OCI-LY3 (cell line): ENCODE results near the gene LMCD1.

Experiments
- H2AFZ ChIP-seq: fragments of 200-600, 300-600 bp; shearing (Covaris generic); 2 replicates; pipeline ENCODE4 v1.6.0; 2014; ENCODE audit warnings: antibody characterized with exemption, low read depth, low read length
- H3K27ac ChIP-seq: fragments of 200-600, 300-600 bp; sonication (generic); 2 replicates; pipeline ENCODE4 v1.5.1; 2014; ENCODE audit warnings: mild to moderate bottlenecking, low read length, moderate library complexity, mixed read lengths
- H3K27me3 ChIP-seq: fragments of 200-600, 300-600 bp; sonication (generic); 2 replicates; pipeline ENCODE4 v1.6.1; 2014; ENCODE audit warnings: low read depth, low read length, mixed read lengths
- H3K36me3 ChIP-seq: fragments of 200-600, 300-600 bp; sonication (generic); replicated peaks from 2 replicates; pipeline ENCODE3; 2014; ENCODE audit warnings: low read depth, low read length, mixed read lengths
- H3K4me1 ChIP-seq: fragments of 300-600, 200-600 bp; sonication (generic); 2 replicates; pipeline ENCODE4 v1.6.1; 2014; ENCODE audit warnings: low read length, mixed read lengths
- H3K4me2 ChIP-seq: fragments of 200-600, 300-600 bp; sonication (generic); 2 replicates; pipeline ENCODE4 v1.6.1; 2014; ENCODE audit warnings: low read length, mixed read lengths
- H3K4me3 ChIP-seq: fragments of 300-600, 200-600 bp; sonication (generic); 2 replicates; pipeline ENCODE4 v1.5.1; 2014; ENCODE audit warnings: antibody characterized with exemption, mild to moderate bottlenecking, low read length, moderate library complexity
- H3K79me2 ChIP-seq: fragments of 300-600, 200-600 bp; shearing (Covaris generic); 2 replicates; pipeline ENCODE4 v1.6.1; 2014; ENCODE audit warnings: mild to moderate bottlenecking, low read length, mixed read lengths
- H3K9ac ChIP-seq: fragments of 300-600, 200-600 bp; shearing (Covaris generic); 2 replicates; pipeline ENCODE4 v1.6.0; 2014; ENCODE audit warnings: mild to moderate bottlenecking, low read length, moderate library complexity
- H3K9me3 ChIP-seq: fragments of 200-600, 300-600 bp; shearing (Covaris generic); 2 replicates; pipeline ENCODE4 v1.6.1; 2014; ENCODE audit warnings: low read length, mixed read lengths; ENCODE audit not compliant: insufficient read depth
- H4K20me1 ChIP-seq: fragments of 200-600, 300-600 bp; sonication (generic); 2 replicates; pipeline ENCODE4 v1.6.1; 2016; ENCODE audit warnings: low read length, mixed read lengths; ENCODE audit not compliant: insufficient read depth
- EZH2phosphoT487 ChIP-seq: fragments of 200-600 bp; shearing (Covaris generic); IDR thresholded peaks from 2 replicates; pipeline ENCODE4 v1.6.1; 2018; ENCODE audit warnings: antibody characterized with exemption, mixed run types, low read depth
- TF ChIP-seq, protein P1 (sequence below): fragments of 200-600, 300-600 bp; sonication (generic); IDR thresholded peaks from 2 replicates; pipeline ENCODE4 v1.5.1; 2014; ENCODE audit warnings: antibody characterized with exemption, low read length, low read depth

Gene LMCD1

DNA sequence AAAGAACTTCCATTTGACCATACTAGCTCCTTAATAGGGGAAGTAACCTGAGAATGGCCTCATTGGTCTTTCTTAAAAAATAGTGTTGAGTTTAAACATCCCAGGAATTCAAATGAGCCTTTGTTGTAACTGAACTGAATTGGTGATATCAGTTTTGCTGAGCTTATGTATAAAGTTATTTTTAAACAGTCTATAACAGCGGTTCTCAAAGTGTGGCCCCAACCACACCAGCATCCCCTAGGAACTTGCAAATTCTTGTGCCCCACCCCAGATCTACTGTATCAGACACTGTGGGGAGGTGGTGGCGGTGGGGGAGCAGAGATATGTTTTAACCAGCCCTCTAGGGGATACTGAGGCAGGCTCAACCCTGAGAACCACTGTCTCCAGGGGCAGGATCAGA is 57.0 kb downstream of the LMCD1 start:
- no peak overlapping the region for H2AFZ ChIP-seq
- H3K4me3 ChIP-seq = no peak overlapping the region
- TF ChIP-seq EZH2phosphoT487 = no peak
- TF ChIP-seq, protein P1, sequence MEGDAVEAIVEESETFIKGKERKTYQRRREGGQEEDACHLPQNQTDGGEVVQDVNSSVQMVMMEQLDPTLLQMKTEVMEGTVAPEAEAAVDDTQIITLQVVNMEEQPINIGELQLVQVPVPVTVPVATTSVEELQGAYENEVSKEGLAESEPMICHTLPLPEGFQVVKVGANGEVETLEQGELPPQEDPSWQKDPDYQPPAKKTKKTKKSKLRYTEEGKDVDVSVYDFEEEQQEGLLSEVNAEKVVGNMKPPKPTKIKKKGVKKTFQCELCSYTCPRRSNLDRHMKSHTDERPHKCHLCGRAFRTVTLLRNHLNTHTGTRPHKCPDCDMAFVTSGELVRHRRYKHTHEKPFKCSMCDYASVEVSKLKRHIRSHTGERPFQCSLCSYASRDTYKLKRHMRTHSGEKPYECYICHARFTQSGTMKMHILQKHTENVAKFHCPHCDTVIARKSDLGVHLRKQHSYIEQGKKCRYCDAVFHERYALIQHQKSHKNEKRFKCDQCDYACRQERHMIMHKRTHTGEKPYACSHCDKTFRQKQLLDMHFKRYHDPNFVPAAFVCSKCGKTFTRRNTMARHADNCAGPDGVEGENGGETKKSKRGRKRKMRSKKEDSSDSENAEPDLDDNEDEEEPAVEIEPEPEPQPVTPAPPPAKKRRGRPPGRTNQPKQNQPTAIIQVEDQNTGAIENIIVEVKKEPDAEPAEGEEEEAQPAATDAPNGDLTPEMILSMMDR = no peak
- H3K27ac ChIP-seq = no peak overlapping the region
- no peaks in the 10 kb centered on the region for H3K9me3 ChIP-seq
- no peaks in the 10 kb centered on the region for H3K27me3 ChIP-seq
- H3K4me1 ChIP-seq = no peaks in the 10 kb centered on the region
- no peak overlapping the region for H3K4me2 ChIP-seq
- no peaks in the 10 kb centered on the region for H3K79me2 ChIP-seq
- H4K20me1 ChIP-seq = no peaks in the 10 kb centered on the region
- no peak overlapping the region for H3K9ac ChIP-seq
- no peaks in the 10 kb centered on the region for H3K36me3 ChIP-seq

DNA sequence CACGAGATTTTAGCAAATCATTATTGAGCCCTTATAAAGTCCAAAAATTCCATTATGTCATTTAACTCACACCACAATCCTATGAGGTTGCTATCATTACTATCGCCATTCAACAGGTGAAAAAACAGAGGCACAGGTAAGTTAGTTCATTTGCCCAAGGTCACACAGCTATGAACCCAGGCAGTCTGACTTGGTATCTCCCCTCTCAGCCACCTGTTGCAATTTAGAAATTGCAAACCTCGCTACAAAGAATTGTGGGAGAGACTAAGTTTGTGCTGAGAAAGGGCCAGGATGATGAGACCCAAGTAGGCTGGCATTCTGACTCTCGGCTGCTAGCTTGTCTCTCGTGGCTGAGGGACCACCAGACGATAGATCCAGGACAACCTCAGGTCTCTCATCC is 57.7 kb downstream of the LMCD1 start:
- Histone ChIP-seq H3K4me2 (no peak overlapping the region), H3K4me1 (no peaks in the 10 kb centered on the region), H4K20me1 (no peaks in the 10 kb centered on the region), H2AFZ (no peak overlapping the region), H3K9me3 (no peaks in the 10 kb centered on the region), H3K4me3 (no peak overlapping the region), H3K27me3 (no peaks in the 10 kb centered on the region), H3K9ac (no peak overlapping the region), H3K27ac (no peak overlapping the region), H3K36me3 (no peaks in the 10 kb centered on the region), H3K79me2 (no peaks in the 10 kb centered on the region)
- TF ChIP-seq, protein P1 = no peak
- no peak for TF ChIP-seq EZH2phosphoT487

DNA sequence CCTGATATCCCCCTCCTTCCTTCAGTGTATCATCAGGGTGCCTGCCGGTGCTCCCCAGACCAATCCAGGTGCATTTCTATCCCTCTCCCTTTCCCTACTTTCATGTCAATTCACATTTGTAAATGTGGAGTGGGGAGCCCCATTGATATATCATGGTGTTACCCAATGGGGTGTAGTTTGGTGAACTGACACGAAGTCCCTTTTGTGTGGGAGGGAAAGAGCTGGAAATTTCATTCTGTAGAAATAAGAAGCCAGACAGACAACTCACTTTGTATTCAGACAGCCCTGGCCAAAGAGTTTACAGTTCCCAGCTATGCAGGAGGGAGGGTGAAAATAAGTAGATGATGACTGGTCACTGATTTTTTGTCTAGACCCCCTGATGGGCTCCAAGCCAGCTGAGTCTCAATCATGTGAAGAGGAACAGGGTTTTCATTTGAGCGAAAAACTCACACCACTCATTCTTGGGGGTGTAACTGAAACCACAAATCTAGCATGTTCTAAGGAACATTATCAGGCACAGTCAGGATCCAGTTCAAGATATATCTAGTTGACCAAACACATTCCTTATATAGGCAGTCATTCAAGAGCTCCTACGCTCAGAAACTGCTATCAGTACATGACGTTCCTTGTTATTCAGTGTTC is 58.9 kb downstream of the LMCD1 start:
- no peaks in the 10 kb centered on the region for H3K9me3 ChIP-seq
- H2AFZ ChIP-seq = no peak overlapping the region
- no peak for TF ChIP-seq EZH2phosphoT487
- TF ChIP-seq, protein P1 = no peak
- no peaks in the 10 kb centered on the region for H4K20me1 ChIP-seq
- H3K4me1 ChIP-seq = no peaks in the 10 kb centered on the region
- no peaks in the 10 kb centered on the region for H3K36me3 ChIP-seq
- no peaks in the 10 kb centered on the region for H3K27me3 ChIP-seq
- no peaks in the 10 kb centered on the region for H3K79me2 ChIP-seq
- no peak overlapping the region for H3K4me2 ChIP-seq
- H3K4me3 ChIP-seq = no peak overlapping the region
- no peak overlapping the region for H3K9ac ChIP-seq
- H3K27ac ChIP-seq = no peak overlapping the region

DNA sequence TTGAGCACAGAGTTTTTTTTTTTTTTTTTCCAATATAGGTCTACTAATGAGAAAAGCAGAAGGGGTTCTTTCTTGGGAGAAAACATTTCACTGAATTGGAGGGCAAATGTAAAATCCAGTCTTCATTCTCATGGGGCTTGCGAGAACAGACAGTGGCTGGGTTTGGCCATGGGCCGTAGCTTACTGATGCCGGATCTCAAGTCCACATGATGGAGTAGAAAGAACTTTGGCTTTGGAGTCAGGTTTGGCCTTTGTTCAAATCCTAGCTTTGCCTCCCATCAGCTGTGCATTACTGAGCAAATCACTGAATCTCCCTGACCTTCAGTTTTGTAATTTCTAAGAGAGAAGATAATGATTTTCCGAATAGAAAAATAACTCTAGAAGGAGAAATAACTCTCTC is 59.7 kb downstream of the LMCD1 start:
- Histone ChIP-seq H3K9me3 (no peaks in the 10 kb centered on the region), H3K79me2 (no peaks in the 10 kb centered on the region), H4K20me1 (no peaks in the 10 kb centered on the region), H3K9ac (no peak overlapping the region), H3K4me2 (no peak overlapping the region), H3K4me1 (no peaks in the 10 kb centered on the region), H3K27ac (no peak overlapping the region), H3K36me3 (no peaks in the 10 kb centered on the region), H2AFZ (no peak overlapping the region), H3K4me3 (no peak overlapping the region), H3K27me3 (no peaks in the 10 kb centered on the region)
- TF ChIP-seq, protein P1 = no peak
- TF ChIP-seq EZH2phosphoT487 = no peak
